CD4-positive, alpha-beta T cell (primary cell): ENCODE measurements around the gene B4GALT3. TPM values are rescaled to one million over a fixed set of nuclear protein-coding genes. Genes with fewer than 3 reads are reported as not detected.

Experiments used
- ATAC-seq: fragments of 200-7000 bp; cut with Tn5 transposase; one replicate; pipeline ENCODE4 v1.10.0; 2022; ENCODE audit warnings: mild to moderate bottlenecking; ENCODE audit not compliant: poor library complexity
- CTCF ChIA-PET: fragments of 350-600 bp; sonication (Branson Sonifier 250); formaldehyde crosslinking; loops from one replicate; lab custom pipeline; 2021; ENCODE audit warnings: antibody characterized with exemption, inconsistent platforms; lab: Charles Lee
- POLR2A ChIA-PET: fragments of 350-600 bp; sonication (Branson Sonifier 250); formaldehyde crosslinking; loops from one replicate; lab custom pipeline; 2021; ENCODE audit warnings: antibody characterized with exemption, inconsistent platforms; lab: Charles Lee
- DNase-seq, 14 experiments: peaks; one replicate each; pipeline ENCODE4 v3.0.0-alpha.2; 2013 to 2020; ENCODE audit warnings: mixed read lengths in 2 of 14
- H3K27ac ChIP-seq, 2 donors: one replicate each; pipeline versions ENCODE4 v1.5.1 to v1.7.0; 2013; ENCODE audit warnings: low read length in 2 of 2, low read depth in 1 of 2, mild to moderate bottlenecking in 1 of 2
- H3K27me3 ChIP-seq, 2 experiments: 1 replicate in 1 of 2; 2 replicates in 1 of 2; pipeline versions ENCODE4 v1.6.1 to v1.7.0; 2013; ENCODE audit warnings: low read length in 2 of 2, control low read depth in 1 of 2, mild to moderate bottlenecking in 1 of 2, moderate library complexity in 1 of 2; ENCODE audit not compliant: insufficient read depth in 2 of 2, control insufficient read depth in 1 of 2
- H3K36me3 ChIP-seq: one replicate; pipeline ENCODE4 v1.6.1; 2013; ENCODE audit warnings: low read length, control low read depth; ENCODE audit not compliant: insufficient read depth
- H3K4me1 ChIP-seq: one replicate; pipeline ENCODE4 v1.6.1; 2013; ENCODE audit warnings: low read length, control low read depth; ENCODE audit not compliant: insufficient read depth
- H3K4me3 ChIP-seq: one replicate; pipeline ENCODE4 v1.5.1; 2013; ENCODE audit warnings: mild to moderate bottlenecking, low read length, moderate library complexity
- H3K9me3 ChIP-seq, 2 experiments: 1 replicate in 1 of 2; 2 replicates in 1 of 2; pipeline versions ENCODE4 v1.6.1 to v1.7.0; 2013; ENCODE audit warnings: low read length in 2 of 2, mild to moderate bottlenecking in 2 of 2, control low read depth in 1 of 2, moderate library complexity in 1 of 2; ENCODE audit not compliant: control insufficient read depth in 1 of 2, insufficient read depth in 1 of 2
- H3K27ac Mint-ChIP-seq: one replicate; pipeline ENCODE4 v1.8.0; 2020; ENCODE audit warnings: mixed read lengths
- H3K27me3 Mint-ChIP-seq: one replicate; pipeline ENCODE4 v1.8.0; 2021; ENCODE audit warnings: mixed read lengths
- H3K36me3 Mint-ChIP-seq: one replicate; pipeline ENCODE4 v1.8.0; 2021; ENCODE audit warnings: low read depth, mixed read lengths
- H3K4me1 Mint-ChIP-seq: one replicate; pipeline ENCODE4 v1.8.0; 2021; ENCODE audit warnings: low read depth, mixed read lengths
- H3K4me3 Mint-ChIP-seq: one replicate; pipeline ENCODE4 v1.8.0; 2020; ENCODE audit warnings: mild to moderate bottlenecking, mixed read lengths
- H3K9me3 Mint-ChIP-seq: one replicate; pipeline ENCODE4 v1.8.0; 2020; ENCODE audit warnings: mixed read lengths
- intact Hi-C, 2 experiments: fragments of 100-400 bp; cut with DNase I in 1 of 2; cut with micrococcal nuclease in 1 of 2; formaldehyde crosslinking; loops; one replicate each; pipeline versions ENCODE4 v1.15.1 to v1.9.0; 2023 to 2025; cut with DNase I, micrococcal nuclease
- microRNA-seq: library from miRNA; unstranded; fragments of <30 nt; microRNA quantifications from one replicate; pipeline ENCODE4 v1.2.0, GENCODE V29; 2021; ENCODE audit warnings: borderline microRNAs expressed, borderline replicate concordance
- total RNA-seq, 174 experiments: library from RNA in 2 of 174; stranded (reverse) in 2 of 174; gene quantifications; one replicate each; pipeline ENCODE4 v1.2.3 and lab custom pipeline; 2021 to 2026
- TF ChIP-seq, protein P1 (sequence below): fragments of 200-600 bp; IDR thresholded peaks from one replicate; pipeline ENCODE4 v1.8.0; 2022; ENCODE audit warnings: antibody characterized with exemption, mild to moderate bottlenecking

The B4GALT3 gene
- total RNA-seq, 2 experiments from 2014 or later: 40.8 to 44.3 TPM

DNA sequence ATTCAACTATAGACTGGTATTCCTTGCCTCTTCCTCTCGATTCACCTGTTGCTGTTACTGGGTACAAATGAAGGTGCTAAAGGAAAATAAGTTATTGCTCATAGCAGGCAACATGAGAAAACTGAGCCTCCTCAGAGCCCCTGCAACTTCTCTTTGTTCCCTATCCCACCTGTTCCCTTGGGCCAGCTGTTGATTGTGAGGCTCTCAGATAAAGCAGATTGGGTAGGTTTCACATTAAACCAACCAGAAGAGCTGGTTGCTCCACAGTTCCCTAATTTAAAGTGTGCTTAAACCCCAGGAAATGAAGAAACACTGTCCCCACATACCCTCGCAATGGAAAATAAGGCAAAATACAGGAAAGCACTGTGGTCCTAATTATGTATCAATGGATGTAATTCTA, 49.7 kb downstream of the B4GALT3 start:
- Histone ChIP-seq H3K36me3 (peaks cover 65% of the 10 kb centered on the region), H3K4me3 (no peak overlapping the region), H3K27me3 (no peaks in the 10 kb centered on the region), H3K9me3 (no peaks in the 10 kb centered on the region), H3K4me1 (peaks cover 29% of the 10 kb centered on the region), H3K27ac (no peak overlapping the region)
- Mint-ChIP-seq H3K4me3 (no peak overlapping the region), H3K27me3 (no peaks in the 10 kb centered on the region), H3K9me3 (no peaks in the 10 kb centered on the region), H3K27ac (peak overlapping the region; percentile 65), H3K4me1 (peaks cover 53% of the 10 kb centered on the region), H3K36me3 (peaks cover 88% of the 10 kb centered on the region)
- TF ChIP-seq, protein P1, sequence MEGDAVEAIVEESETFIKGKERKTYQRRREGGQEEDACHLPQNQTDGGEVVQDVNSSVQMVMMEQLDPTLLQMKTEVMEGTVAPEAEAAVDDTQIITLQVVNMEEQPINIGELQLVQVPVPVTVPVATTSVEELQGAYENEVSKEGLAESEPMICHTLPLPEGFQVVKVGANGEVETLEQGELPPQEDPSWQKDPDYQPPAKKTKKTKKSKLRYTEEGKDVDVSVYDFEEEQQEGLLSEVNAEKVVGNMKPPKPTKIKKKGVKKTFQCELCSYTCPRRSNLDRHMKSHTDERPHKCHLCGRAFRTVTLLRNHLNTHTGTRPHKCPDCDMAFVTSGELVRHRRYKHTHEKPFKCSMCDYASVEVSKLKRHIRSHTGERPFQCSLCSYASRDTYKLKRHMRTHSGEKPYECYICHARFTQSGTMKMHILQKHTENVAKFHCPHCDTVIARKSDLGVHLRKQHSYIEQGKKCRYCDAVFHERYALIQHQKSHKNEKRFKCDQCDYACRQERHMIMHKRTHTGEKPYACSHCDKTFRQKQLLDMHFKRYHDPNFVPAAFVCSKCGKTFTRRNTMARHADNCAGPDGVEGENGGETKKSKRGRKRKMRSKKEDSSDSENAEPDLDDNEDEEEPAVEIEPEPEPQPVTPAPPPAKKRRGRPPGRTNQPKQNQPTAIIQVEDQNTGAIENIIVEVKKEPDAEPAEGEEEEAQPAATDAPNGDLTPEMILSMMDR: no peak
- intact Hi-C loops: no loop called here
- ChIA-PET POLR2A (interaction anchor here (0.6 to 1.7 kb wide), 4 partner anchors 10 to 30 kb away, joined by 3 to 8 read pairs (median 4); partner anchors contain the start of genes NIT1, PFDN2 and UFC1), CTCF (interaction anchor here (0.8 to 1.0 kb wide), 2 partner anchors 56 to 261 kb away, joined by 3 read pairs; no protein-coding TSS in a partner anchor)
- ATAC-seq (no peak), DNase-seq (no peak)

DNA sequence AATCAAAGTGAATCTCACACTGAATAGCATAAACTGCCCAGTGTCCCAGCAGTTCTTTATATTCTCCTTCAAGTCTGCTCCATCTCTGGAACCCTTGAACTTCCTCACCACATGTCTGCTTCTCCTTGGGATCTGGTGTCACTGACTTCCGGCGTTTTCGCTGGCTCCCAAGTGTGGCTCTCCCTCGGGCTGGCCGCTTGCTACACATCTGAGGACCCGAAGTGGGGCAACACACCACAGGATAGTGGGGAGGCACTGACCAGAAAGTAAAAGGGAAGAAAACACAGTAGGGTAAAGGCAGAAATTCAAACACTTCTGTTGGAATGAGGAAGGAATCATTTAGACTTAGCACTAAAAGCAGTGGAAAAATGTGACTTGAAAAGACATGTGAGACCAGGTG, 54.3 kb downstream of the B4GALT3 start:
- POLR2A ChIA-PET: interaction anchor here (0.9 to 1.1 kb wide), 2 partner anchors 10 to 97 kb away, joined by 3 read pairs; partner anchors contain the start of gene DEDD
- ATAC-seq (no peak), DNase-seq (no peak)
- Mint-ChIP-seq H3K27ac (no peak overlapping the region), H3K36me3 (peaks cover 88% of the 10 kb centered on the region), H3K9me3 (no peaks in the 10 kb centered on the region), H3K27me3 (no peaks in the 10 kb centered on the region), H3K4me1 (peaks cover 38% of the 10 kb centered on the region), H3K4me3 (no peak overlapping the region)
- TF ChIP-seq, protein P1: no peak
- Histone ChIP-seq H3K4me1 (peaks cover 30% of the 10 kb centered on the region), H3K36me3 (peaks cover 73% of the 10 kb centered on the region), H3K4me3 (no peak overlapping the region), H3K9me3 (no peaks in the 10 kb centered on the region), H3K27me3 (no peaks in the 10 kb centered on the region), H3K27ac (no peak overlapping the region)
- CTCF ChIA-PET: no interaction called here
- intact Hi-C loops: no loop called here

DNA sequence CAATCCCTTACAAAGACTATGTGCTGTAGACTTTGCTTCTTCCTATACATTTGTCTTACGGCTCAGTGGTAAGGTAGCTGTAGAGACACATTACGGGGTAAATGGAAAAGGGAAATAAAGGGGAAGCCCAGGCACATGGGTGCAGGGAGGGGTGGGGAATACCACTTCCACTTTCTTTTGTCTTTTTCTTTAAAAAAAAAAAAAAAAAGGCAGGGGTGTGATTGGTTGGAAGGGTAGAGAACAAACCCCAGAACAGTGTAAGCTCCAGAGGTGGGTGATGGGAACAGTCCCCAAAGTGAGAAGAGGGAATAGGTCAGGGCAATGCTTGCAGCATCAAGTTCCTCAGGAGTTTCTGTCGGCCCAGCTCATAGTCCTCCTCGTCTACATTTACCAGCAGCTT, 55.5 kb downstream of the B4GALT3 start:
- H3K4me3 ChIP-seq: no peak overlapping the region
- ChIA-PET POLR2A (interaction anchor here (0.9 kb wide), 1 partner anchor 11 kb away, joined by 3 read pairs; the partner anchor contains the start of gene DEDD), CTCF (no interaction called here)
- no peaks in the 10 kb centered on the region for H3K9me3 Mint-ChIP-seq
- ATAC-seq (no peak), DNase-seq (peak in 2 of 14 experiments; percentile 36 to 40)
- no peak overlapping the region for H3K4me3 Mint-ChIP-seq
- no peaks in the 10 kb centered on the region for H3K27me3 ChIP-seq
- H3K36me3 Mint-ChIP-seq: peaks cover 87% of the 10 kb centered on the region
- peaks cover 62% of the 10 kb centered on the region for H3K36me3 ChIP-seq
- peaks cover 38% of the 10 kb centered on the region for H3K4me1 Mint-ChIP-seq
- H3K4me1 ChIP-seq: peaks cover 32% of the 10 kb centered on the region
- H3K27ac ChIP-seq: no peak overlapping the region
- H3K9me3 ChIP-seq: no peaks in the 10 kb centered on the region
- TF ChIP-seq, protein P1: no peak
- no peaks in the 10 kb centered on the region for H3K27me3 Mint-ChIP-seq
- intact Hi-C loops: no loop called here
- no peak overlapping the region for H3K27ac Mint-ChIP-seq

Small RNAs within 50 kb of the gene (microRNA-seq; reads per million reads assigned to microRNA genes)
- not detected for gene MIR5187

Other genes with a start within 250 kb of the B4GALT3 start
- gene ITLN2, start 222.7 kb downstream of the B4GALT3 start, total RNA-seq: not detected
- gene F11R, start 156.4 kb downstream of the B4GALT3 start, total RNA-seq: 10 to 100 TPM; 15.2 to 16.2 TPM
- 10 to 100 TPM; 38.0 to 40.3 TPM for gene TSTD1, start 138.5 kb downstream of the B4GALT3 start, total RNA-seq
- 10 to 100 TPM; 93.5 to 99.1 TPM for gene USF1, start 131.5 kb downstream of the B4GALT3 start, total RNA-seq
- 10 to 100 TPM; 76.6 to 78.9 TPM for gene ARHGAP30, start 107.6 kb downstream of the B4GALT3 start, total RNA-seq
- gene NECTIN4, start 87.9 kb downstream of the B4GALT3 start, total RNA-seq: under 1 TPM; 0.22 TPM
- under 1 TPM in 1 of 2 experiments, not detected in 1; 0.41 TPM for gene KLHDC9, start 79.1 kb downstream of the B4GALT3 start, total RNA-seq
- gene PFDN2, start 59.5 kb downstream of the B4GALT3 start, total RNA-seq: 10 to 100 TPM; 46.2 to 57.7 TPM
- gene NIT1, start 59.4 kb downstream of the B4GALT3 start, total RNA-seq: 10 to 100 TPM; 15.9 to 18.0 TPM
- gene DEDD, start 44.8 kb downstream of the B4GALT3 start, total RNA-seq: 10 to 100 TPM; 35.5 to 36.6 TPM
- gene UFC1, start 23.5 kb downstream of the B4GALT3 start, total RNA-seq: 10 to 100 TPM; 96.6 to 97.8 TPM
- 10 to 100 TPM; 44.4 to 45.6 TPM for gene USP21, start 18.0 kb downstream of the B4GALT3 start, total RNA-seq
- 10 to 100 TPM; 28.6 to 31.5 TPM for gene PPOX, start 11.1 kb downstream of the B4GALT3 start, total RNA-seq
- gene ADAMTS4, start 21.5 kb upstream of the B4GALT3 start, total RNA-seq: under 1 TPM; 0.28 to 0.60 TPM
- 10 to 100 TPM; 49.9 to 55.7 TPM for gene NDUFS2, start 24.9 kb upstream of the B4GALT3 start, total RNA-seq
- 1 to 10 TPM; 2.0 TPM for gene FCER1G, start 37.8 kb upstream of the B4GALT3 start, total RNA-seq
- not detected for gene APOA2, start 46.1 kb upstream of the B4GALT3 start, total RNA-seq
- 1 to 10 TPM; 3.2 to 4.1 TPM for gene TOMM40L, start 48.6 kb upstream of the B4GALT3 start, total RNA-seq
- gene NR1I3, start 60.7 kb upstream of the B4GALT3 start, total RNA-seq: not detected
- gene PCP4L1, start 81.2 kb upstream of the B4GALT3 start, total RNA-seq: not detected
- gene MPZ, start 132.5 kb upstream of the B4GALT3 start, total RNA-seq: 1 to 10 TPM; 3.1 to 3.2 TPM
- gene SDHC, start 136.9 kb upstream of the B4GALT3 start, total RNA-seq: 10 to 100 TPM; 33.0 to 37.2 TPM
- gene CFAP126, start 190.4 kb upstream of the B4GALT3 start, total RNA-seq: not detected